ENCODE measurements around the gene CHN1.

- no peak for TF ChIP-seq CTCF (IDR thresholded peaks at IDR 0.05; ENCODE audit: control extremely low read depth in 1 of 3, insufficient read depth in 1 of 3, low read depth in 1 of 3, low read length in 3 of 3)
- TF ChIP-seq MAX (IDR thresholded peaks at IDR 0.05) = no peak
- TF ChIP-seq POLR2AphosphoS5 (IDR thresholded peaks at IDR 0.05; ENCODE audit: low read depth, low read length) = no peak
- no peak for TF ChIP-seq YY1 (IDR thresholded peaks at IDR 0.05; ENCODE audit: low read depth, low read length)
These were observed 3.6 kb downstream of the CHN1 start for GRCh38 chr2:175001566-175001965.

All from H1 (cell line).